Activated CD8-positive, alpha-beta memory T cell treated with anti-CD3 and anti-CD28 coated beads for 4 hours (primary cell): ENCODE data around the gene MFNG.
A peak's percentile ranks its signal among the peaks of the same experiment; 100 is the strongest.

Experiments used
- DNase-seq, 2 donors: peaks; one replicate each; pipeline ENCODE4 v3.0.0-alpha.2; 2020; ENCODE audit warnings: low read depth in 2 of 2

Gene MFNG

DNA sequence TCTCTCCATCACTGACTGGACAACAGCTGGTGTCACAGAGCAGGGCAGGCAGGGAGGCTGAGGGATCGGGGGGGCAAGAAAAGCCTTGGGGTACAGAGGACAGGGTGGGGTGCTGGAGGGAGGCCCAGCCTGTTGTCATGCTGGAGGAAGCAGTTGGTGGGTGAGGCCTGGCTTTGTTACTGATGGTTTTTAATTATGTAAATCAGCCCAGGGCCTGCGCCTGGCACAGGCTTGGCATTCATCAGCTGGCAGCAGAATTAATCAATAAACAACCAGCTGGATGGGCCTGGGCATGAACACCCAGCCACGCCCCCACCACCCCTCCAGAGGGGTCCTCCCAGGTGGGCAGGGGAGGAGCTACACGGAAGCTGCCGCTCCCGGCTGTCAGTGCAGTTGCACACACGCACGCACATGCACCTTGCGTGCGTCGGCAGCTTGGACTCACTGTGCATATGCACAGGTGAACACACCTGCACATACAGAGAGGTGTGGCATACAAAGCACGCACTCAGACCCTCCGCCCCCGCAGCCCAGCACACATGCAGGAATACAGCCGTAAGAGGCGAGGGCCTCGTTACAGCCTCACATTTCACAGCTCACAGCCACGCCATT is 37.6 kb downstream of the MFNG start:
- DNase-seq: no peak

GRCh38 chr22:37445501-37445900 is 40.7 kb downstream of the MFNG start:
- no peak for DNase-seq

DNA sequence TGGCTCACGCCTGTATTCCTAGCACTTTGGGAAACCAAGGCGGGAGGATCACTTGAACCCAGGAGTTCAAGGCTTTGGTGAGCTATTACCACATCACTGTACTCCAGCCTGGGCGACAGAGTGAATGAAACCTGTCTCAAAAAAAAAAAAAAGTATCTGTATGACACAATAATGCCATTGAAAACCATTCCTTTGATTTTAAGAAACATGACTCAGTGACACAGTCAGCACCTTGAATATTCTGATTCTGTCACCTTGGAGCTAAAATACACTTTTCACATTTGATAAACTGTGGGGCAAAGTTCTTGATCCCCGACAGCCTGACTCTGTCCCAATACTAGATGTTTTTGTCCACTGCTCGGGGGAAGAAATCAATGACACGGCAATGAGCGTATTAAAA is 42.2 kb downstream of the MFNG start:
- no peak for DNase-seq

DNA sequence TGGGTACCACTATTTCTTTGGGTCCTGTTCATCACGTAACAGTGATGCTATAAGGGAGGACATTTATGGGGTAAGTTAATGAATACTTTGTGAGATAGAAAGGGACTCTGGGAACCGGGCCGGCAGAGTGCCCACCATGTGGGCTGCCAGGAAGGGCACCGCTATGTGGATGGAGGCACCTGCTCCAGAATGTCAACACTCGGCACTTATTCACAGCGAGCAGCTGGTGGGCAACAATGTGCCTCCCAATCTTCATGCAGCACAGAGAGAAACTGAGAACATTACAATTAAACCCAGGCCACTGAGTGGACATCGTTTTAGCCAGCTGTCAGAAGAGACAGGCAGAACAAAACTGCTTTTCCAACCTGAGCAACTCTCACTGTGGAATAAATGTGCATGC is 43.1 kb downstream of the MFNG start:
- no peak for DNase-seq

GRCh38 chr22:37442537-37442936 is 43.6 kb downstream of the MFNG start:
- no peak for DNase-seq

- no peak for DNase-seq
These were observed 44.0 kb downstream of the MFNG start for GRCh38 chr22:37442135-37442534.

- no peak for DNase-seq
These were observed 45.3 kb downstream of the MFNG start for GRCh38 chr22:37440875-37441274.

DNA sequence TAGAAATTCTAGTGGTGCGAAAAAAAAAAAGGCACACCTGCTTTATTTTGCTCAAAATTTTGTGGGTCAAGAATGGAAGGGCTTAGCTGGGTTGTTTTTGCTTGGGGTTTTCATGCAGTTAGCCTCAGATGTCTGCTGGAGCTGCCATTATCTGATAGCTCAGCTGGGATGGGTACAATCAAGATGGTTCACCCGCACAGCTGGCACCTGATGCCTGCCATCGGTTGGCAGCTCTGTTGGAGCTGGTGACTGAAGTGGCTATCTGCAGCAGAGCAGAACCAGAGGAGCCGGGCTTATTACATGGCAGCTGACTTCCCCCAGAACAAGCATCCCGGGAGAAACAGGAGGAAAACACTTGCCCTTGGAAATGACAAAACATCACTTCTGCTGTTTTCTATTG is 46.8 kb downstream of the MFNG start:
- DNase-seq: no peak

- no peak for DNase-seq
These were observed 50.1 kb downstream of the MFNG start for GRCh38 chr22:37435970-37436603.

- no peak for DNase-seq
These were observed 52.4 kb downstream of the MFNG start for GRCh38 chr22:37433786-37434185.

- DNase-seq: no peak
These were observed 53.5 kb downstream of the MFNG start for GRCh38 chr22:37432708-37433054.

DNA sequence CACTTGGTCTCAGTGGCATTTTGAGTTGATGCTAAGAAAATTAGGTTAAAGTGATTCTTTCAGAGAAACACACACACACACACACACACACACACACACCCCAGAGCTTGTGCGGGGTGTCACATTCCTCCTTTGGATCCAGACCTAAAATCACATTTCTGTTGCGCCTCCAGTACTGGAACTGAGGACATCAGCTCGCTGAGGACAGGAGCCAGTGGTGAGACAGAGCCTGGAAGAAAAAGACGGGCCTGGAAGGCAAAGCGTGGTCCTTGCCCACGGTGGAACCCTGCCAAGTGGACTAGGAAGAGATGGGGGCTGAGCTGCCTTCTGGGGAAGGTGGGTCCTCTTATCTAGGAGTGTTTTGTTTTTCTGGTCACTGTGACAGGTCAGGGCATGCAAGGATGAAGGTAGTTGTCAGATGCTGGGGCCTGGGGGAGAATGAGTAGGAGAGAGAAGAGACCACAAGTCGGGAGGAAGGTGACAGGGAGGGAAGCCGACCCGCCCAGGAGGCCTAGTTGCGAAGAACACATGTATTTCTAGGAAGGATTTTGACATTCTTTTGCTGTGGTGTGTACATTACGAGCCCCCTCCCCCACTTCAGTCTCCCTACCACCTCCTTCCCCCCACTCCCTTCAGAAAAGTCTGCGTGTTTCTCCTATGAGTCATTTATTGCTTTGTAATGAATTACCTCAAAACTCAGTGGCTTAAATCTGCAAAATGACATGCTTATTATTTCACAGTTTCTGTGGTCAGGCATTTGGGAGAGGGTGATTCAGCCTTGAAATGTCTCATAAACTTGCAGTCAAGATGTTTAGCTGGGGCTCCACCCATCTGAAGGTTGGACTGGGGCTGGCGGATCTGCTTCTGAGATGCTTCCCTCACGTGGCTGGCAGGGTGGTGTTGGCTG is 54.1 kb downstream of the MFNG start:
- DNase-seq: no peak

DNA sequence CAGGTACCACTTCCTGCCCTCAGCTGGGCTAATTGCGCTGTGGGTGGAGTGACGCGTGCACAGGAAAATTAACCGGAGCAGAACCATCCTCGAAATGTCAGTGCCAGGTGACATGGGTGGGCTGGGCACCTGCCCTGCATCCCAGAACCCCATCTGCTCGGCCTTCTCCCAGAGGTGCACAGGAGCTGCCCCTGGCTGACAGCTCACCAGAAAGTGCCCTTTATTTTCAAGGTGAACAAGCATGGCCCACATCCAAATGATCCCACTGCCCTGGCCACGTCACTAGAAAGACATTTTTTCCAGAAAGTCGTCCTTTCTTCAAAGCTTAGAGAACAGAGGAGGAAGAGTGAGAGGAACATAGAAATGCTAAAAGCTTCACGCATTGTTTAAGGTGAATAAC is 54.8 kb downstream of the MFNG start:
- DNase-seq: no peak

DNA sequence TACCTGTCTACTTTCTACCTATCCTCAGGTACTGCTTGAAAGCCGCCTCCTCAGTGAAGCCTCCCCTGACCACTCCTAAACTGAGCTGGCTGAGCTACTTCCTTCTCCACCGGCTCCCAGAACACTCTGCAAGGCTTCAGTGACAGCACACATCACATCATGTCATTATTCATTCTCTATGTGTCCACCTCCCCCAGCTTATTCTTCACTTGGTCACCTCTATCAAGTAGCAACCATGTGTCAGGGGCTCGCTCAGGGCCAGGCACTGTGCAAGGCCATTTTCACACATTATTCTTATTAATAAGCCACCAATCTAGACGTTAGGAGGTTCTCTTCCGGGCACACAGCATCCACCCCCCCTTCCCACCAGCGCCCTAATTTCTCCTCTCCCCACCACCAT is 55.2 kb downstream of the MFNG start:
- DNase-seq: no peak

GRCh38 chr22:37428649-37429586 is 57.3 kb downstream of the MFNG start:
- peak; percentile 12 to 28 for DNase-seq

- DNase-seq: no peak
These were observed 58.2 kb downstream of the MFNG start for GRCh38 chr22:37427711-37428635.

DNA sequence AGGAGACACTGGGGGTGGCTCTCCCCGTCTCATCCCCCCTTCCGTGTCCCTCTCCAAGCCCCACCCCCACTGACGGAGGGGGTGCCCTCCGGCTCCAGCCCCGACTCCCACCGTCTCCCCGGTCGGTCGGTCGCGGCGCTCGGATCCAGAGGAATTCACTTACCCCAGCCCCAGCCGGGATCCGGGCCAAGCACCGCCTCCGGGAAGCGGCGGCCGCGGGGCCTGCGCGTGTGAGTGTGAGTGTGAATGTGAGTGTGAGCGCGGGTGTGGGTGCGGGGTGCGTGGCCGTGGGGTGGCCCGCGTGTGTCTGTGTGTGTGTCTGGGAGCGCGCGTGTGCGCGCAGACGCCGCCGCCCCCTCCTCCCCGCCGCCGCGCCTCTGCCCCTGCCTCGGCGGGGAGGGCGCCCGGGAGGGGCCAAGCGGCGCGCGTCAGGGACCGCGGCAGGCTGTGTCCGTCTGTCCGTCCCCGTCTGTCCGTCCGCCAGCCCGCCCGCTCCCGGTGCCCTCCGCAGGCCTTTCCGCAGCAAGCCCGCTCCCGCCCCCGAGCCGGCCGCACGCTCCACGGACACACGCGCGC is 59.0 kb downstream of the MFNG start, which contains the start of gene ELFN2:
Gene ELFN2, minus strand, starts transcription at position 345 of the 576 bp plus-strand sequence. CDS start 51,945 bp downstream, outside the sequence.
- DNase-seq: no peak

DNA sequence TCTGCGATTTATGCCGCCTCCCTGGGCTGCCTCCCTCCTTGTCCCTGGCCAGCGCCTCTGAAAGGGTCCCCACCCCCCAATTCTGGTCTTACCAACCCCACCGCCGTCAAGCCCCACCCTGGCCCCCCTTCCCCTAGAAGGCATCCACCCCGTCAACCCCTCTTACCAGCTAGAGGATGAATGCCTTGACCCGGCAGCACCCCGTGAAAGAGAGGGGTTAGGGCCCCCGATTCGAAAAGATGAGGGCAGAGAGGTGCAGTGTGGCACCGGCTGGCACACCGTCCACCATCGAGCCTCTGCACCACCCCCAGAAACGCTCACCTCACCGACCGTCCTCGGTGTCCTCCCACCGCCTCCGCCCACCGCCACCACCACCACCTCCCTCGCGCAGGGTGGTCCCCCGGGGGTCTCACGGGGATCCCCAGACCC is 59.5 kb downstream of the MFNG start:
- no peak for DNase-seq

DNA sequence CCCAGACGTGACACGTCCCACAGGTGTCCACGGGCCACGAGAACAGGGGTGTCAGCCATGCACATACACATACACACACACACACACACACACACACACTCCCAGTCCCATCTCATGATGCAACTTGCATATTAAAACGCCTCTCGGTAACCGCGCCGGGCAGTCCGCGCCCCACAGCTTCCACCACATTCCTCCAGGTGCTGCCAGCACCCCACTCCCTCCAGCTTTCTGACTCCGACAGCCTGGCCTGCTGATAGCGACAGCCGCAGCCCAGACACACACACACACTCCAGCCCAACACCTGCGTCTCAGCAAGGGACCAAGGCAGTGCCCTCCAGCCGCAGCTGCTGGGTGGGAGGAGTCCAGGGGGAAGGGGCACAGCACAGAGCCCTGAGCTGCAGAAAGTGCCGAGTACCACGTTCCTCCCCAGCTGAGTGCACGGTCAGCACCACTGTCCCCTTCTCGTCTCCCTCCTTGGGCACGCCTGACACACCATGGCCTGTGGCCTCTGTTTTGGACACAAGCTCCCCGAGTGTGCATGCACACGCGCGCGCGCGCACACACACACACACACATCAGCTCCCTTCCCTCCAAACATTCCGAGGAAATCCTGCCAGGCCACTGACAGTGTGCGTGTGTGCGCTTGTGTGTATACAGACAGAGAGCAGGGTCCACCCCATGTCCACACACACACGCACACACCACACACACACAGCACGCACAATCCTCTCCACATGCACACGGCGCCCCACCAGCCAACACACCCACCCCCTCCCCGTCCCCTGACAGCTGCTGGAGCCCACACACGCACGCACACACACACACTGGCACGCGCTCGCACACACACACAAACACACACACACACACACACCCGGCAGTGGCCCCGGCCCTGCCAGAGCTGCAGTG is 60.1 kb downstream of the MFNG start:
- DNase-seq: no peak
